ENCODE measurements around the gene PAX6.

PAX6 gene

GRCh38 chr11:31779374-31779791 is 31.7 kb downstream of the PAX6 start:
- H3K4me3 ChIP-seq (ENCODE audit: low read depth, low read length), result no peak overlapping the region
- TF ChIP-seq CTCF (IDR thresholded peaks at IDR 0.05; ENCODE audit: borderline replicate concordance, insufficient read depth, low read depth, low read length), result no peak

GRCh38 chr11:31772412-31772811 is 38.7 kb downstream of the PAX6 start:
- H3K4me3 ChIP-seq (ENCODE audit: low read depth, low read length), result no peak overlapping the region

GRCh38 chr11:31770011-31770700 is 41.0 kb downstream of the PAX6 start:
- H3K4me3 ChIP-seq (ENCODE audit: low read depth, low read length), result no peak overlapping the region
- TF ChIP-seq CTCF (IDR thresholded peaks at IDR 0.05; ENCODE audit: borderline replicate concordance, insufficient read depth, low read depth, low read length), result no peak

More at GRCh38 chr11:31772412-31772811, 38.7 kb downstream of the PAX6 start:
- no peak for TF ChIP-seq CTCF (IDR thresholded peaks at IDR 0.05; ENCODE audit: borderline replicate concordance, insufficient read depth, low read depth, low read length)

DNA sequence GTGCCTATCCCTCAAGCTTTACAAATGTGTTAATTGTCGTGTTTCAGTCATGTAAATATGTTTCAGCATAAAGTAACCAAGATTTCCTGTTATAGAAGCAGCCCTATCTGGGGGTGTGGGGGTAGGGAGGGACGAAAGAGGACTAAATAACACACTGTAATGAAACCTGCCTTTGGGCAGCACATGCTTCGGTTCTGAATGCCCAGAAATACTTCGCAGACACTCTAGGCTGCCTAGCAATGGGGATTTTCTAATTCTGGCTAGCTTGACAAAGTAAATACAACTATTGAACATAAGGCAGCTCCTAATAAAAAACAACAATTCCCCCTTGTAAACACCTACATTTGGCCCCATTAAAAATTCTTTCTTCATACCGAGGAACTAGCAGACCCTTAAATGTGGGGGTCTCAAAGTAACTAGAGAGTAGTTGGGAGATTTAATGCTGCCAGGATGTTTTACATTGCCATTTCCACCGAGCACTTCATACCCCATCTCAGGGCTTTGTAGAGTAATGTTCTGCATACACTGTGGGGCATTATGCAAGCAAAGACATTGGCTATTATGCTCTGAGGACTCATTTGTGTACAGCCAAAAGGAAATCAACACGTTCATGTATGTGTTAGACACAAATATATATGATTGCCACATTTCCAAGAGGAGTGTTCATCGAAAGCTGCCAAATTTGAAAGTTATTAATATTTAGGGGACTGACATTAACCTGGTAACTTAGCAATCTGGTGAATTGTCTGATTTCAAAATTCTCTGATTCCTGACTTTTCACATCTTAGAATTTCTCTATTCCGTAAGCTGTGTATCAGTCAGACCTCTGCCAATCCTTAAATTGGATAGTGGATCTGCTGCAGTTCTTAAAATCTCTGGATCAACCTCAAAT is 42.1 kb downstream of the PAX6 start:
- no peak for TF ChIP-seq CTCF (IDR thresholded peaks at IDR 0.05; ENCODE audit: borderline replicate concordance, insufficient read depth, low read depth, low read length)
- no peak overlapping the region for H3K4me3 ChIP-seq (ENCODE audit: low read depth, low read length)

DNA sequence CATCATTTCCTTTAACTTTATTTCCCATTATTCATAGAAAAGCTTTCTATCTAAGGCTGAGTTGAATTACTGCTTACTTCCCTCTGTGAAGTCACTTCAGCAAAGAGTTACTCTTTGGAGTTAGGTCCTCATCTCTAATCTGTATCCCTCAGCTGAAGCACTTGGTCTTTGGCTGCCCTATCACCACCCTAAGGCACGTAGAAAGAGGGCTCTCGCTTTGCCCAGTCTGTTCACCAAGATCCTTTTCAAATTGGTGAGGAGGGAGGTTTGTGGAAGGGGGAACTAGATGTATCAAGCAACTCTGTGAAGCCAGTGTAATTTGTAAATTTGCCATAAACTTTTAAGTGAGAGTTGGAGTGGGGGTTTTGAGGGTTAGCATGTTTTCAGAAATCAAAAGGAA is 43.4 kb downstream of the PAX6 start:
- no peak for TF ChIP-seq CTCF (IDR thresholded peaks at IDR 0.05; ENCODE audit: borderline replicate concordance, insufficient read depth, low read depth, low read length)

GRCh38 chr11:31767066-31767465 is 44.1 kb downstream of the PAX6 start:
- no peak overlapping the region for H3K4me3 ChIP-seq (ENCODE audit: low read depth, low read length)

More for the DNA sequence above, 43.4 kb downstream of the PAX6 start:
- H3K4me3 ChIP-seq (ENCODE audit: low read depth, low read length), result no peak overlapping the region

More at GRCh38 chr11:31767066-31767465, 44.1 kb downstream of the PAX6 start:
- TF ChIP-seq CTCF (IDR thresholded peaks at IDR 0.05; ENCODE audit: borderline replicate concordance, insufficient read depth, low read depth, low read length), result no peak
